GM18868 (cell line): ENCODE measurements around the gene SCAP.

Experiments
- ATAC-seq: cut with Tn5 transposase; IDR thresholded peaks from one replicate; pipeline ENCODE4 v1.9.1; 2021; ENCODE audit warnings: mild to moderate bottlenecking, moderate library complexity; ENCODE audit not compliant: unreplicated experiment

The SCAP gene

GRCh38 chr3:47404431-47404876 is 71.3 kb downstream of the SCAP start:
- ATAC-seq: no peak

GRCh38 chr3:47399531-47400270 is 76.0 kb downstream of the SCAP start:
- ATAC-seq: no peak

DNA sequence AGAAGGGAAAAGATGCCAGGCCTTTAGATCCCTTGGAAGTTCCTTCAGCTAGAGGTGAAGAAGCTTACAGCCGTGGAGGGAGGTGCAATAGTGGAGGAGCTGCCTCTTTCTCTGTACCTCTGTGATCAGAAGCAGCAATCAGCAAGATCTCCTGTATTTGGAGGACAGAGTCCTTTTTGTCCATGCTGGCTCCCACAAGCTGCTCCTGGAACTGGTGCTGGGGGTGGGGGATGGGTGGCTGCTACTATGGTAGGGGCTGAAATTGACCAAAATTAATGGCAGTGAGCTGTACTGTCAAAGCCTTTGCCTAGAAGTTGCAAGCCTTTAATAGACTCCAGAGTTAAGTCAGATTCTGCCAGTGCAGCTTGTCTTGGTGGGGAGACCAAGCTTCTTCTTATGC is 76.7 kb downstream of the SCAP start:
- ATAC-seq: no peak

- no peak for ATAC-seq
Measured at GRCh38 chr3:47398228-47398627, 77.5 kb downstream of the SCAP start.

GRCh38 chr3:47394881-47395280 is 80.9 kb downstream of the SCAP start:
- no peak for ATAC-seq

GRCh38 chr3:47394140-47394870 is 81.4 kb downstream of the SCAP start:
- no peak for ATAC-seq

- no peak for ATAC-seq
Measured at GRCh38 chr3:47392933-47393332, 82.8 kb downstream of the SCAP start.

DNA sequence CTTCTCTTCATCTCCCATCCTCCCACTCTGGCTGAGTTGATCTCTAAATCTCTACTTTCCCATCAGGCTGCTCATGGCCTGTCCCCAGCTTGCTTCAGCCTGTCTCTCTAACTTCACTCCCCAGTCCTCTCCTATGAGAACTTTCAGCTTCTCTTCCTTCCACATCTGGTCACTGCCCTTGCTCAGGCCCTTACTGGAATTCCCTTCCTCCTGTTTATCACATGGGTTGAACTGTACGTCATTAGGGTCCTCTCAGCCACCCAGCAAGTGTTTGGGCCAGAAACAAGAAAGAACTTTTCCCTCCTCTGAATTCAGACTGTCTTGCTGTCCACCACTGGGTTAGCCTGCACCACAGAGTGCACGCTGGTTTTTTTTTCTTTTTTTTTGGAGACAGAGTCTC is 89.9 kb downstream of the SCAP start:
- ATAC-seq: no peak

- no peak for ATAC-seq
Measured at GRCh38 chr3:47385007-47385406, 90.7 kb downstream of the SCAP start.

DNA sequence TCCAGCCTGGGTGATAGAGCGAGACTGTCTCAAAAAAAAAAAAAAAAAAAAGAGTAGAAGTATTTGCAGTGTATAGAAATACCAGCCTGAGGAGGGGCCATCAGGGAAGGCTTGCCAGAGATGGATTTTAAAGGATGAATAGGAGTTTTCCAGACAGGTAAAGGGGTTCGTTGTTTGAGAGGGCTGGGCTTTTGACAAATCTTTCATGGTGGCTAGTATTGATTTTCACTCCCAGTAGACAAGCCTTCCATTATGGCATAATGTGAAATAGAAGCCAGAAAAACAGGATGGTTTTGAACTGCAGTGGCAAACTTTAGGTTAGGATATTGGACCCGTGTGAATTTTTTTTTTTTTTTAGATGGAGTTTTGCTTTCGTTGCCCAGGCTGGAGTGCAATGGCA is 91.3 kb downstream of the SCAP start:
- no peak for ATAC-seq

GRCh38 chr3:47381317-47382157 is 94.2 kb downstream of the SCAP start:
- peak; percentile 67 for ATAC-seq

GRCh38 chr3:47380601-47381316 is 95.0 kb downstream of the SCAP start, which contains the start of gene PTPN23:
Gene PTPN23, plus strand, starts transcription at chr3:47381021. Its CDS starts 76 bp downstream, at chr3:47381097.
- peak; percentile 74 for ATAC-seq

DNA sequence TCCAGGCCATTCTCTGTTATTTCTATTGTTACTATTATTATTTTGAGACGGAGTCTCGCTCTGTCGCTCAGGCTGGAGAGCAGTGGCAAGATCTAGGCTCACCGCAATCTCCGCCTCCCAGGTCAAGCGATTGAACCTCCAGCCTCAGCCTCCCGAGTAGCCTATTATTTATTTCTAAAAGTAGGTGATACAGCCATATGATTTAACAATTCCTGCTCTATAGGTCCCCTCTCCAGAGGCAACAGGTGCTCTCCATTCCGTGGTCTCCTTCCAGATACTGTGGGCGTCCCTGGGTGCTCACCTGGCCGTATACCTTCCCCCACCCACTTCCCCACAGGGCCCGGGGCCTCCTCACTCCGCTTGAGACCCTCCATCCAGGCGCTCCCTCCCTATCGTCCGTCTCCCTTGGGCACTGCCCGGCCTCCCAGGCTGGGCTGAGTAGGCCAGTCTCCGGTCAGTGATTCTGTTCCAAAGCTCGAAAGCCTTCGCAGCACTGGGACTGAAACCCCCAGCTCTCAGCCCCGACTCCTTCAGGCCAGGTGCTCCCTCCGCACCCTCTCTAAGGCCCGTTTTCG is 95.6 kb downstream of the SCAP start:
- peak; percentile 5 for ATAC-seq

DNA sequence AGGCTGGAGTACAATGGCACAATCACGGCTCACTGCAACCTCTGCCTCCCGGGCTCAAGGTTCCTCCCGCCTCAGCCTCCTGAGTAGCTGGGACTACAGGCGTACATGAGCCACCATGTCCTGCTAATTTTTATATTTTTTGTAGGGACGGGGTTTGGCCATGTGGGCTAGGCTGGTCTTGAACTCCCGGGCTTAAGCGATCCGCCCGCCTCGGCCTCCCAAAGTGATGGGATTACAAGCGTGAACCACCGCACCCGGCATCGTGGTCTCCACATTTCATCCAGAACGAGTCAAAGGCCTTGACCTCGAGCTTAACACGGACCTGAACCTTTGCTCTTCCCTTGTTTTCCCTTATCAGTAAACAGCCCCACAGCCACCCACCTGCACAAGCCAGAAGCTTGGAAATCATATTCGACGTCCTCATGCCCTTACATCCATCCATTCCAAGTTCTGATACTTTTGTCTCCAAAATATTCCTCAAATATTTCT is 96.3 kb downstream of the SCAP start:
- ATAC-seq: no peak

DNA sequence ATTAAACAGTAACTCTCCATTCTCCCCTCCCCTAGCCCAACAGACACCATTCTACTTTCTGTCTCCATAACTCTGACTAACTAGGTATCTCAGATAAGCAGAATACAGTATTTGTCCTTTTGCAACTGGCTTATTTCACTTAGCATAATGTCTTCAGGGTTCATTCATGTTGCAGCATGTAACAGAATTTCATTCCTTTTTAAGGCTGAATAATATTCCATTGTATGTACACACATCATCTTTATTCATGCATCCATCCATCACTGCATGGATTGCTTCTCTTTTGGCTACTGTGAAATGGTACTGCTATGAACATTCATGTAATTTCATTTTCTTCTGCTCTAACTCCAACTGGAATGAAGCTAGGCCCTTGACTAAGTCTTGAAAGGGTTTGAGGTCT is 96.9 kb downstream of the SCAP start:
- no peak for ATAC-seq

DNA sequence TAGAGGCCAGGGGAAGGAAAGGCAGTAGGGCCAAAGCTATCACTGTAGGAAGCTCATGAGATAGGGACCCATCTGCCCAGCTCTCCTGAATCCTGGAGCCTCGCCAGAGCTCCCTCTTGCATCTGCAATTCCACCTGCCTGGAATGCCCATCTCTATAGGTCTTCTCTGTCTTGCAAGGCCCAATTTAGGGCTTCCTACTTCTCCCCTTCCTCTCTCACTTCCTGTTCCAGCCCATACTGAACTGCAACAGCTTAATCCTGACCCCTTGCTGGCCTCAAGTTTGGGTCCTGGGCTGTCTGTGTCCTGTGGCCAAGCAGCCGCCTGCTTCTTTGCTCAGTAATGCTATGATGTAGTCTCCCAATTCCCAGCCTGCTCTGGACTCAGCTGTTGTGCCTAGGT is 98.6 kb downstream of the SCAP start:
- ATAC-seq: no peak

DNA sequence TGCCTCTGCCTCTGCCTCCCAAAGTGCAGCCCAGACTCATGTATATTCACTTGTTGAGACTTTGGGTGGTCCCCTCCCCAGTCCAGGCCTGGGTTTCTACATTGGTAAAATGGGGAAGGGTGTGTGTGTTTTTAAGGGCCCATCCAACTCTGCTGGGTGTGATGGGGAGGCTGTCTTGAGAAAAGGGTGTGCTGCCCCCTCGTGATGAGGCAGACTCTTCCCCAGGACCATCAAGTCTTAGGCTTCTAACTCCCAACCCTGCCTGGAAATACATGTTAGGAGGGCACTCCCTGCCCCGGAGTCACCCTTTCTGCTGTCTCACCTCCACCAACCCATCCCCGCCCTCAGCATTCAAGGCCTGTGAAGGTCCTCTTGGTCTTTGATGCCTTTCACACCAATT is 99.3 kb downstream of the SCAP start:
- ATAC-seq: no peak

GRCh38 chr3:47374587-47374986 is 101.2 kb downstream of the SCAP start:
- ATAC-seq: no peak

GRCh38 chr3:47370887-47371697 is 104.6 kb downstream of the SCAP start:
- ATAC-seq: no peak
